Activated B cell treated with CpG ODN at 0.5 μM for 24 hours (primary cell): Measurements from ENCODE around the gene MARK4. TPM values are rescaled to one million over a fixed set of nuclear protein-coding genes. Genes with fewer than 3 reads are reported as not detected.
"Not testable (repeated sequence)": the region's sequence is repeated elsewhere in the genome, so short reads cannot be mapped to it uniquely, and the experiment has no call there.

ENCODE experiments used
- ATAC-seq: fragments of 200-7000 bp; cut with Tn5 transposase; one replicate; pipeline ENCODE4 v1.10.0; 2021; ENCODE audit warnings: low read depth, mild to moderate bottlenecking, moderate library complexity
- CTCF ChIA-PET: fragments of 350-600 bp; sonication (Branson Sonifier 250); formaldehyde crosslinking; loops from one replicate; lab custom pipeline; 2021; ENCODE audit warnings: antibody characterized with exemption; lab: Charles Lee
- POLR2A ChIA-PET: fragments of 350-600 bp; sonication (Branson Sonifier 250); formaldehyde crosslinking; loops from one replicate; lab custom pipeline; 2021; ENCODE audit warnings: antibody characterized with exemption; lab: Charles Lee
- DNase-seq: peaks from one replicate; pipeline ENCODE4 v3.0.0; 2022
- H3K27ac Mint-ChIP-seq: one replicate; pipeline ENCODE4 v1.8.0; 2020; ENCODE audit warnings: mixed read lengths
- H3K27me3 Mint-ChIP-seq: one replicate; pipeline ENCODE4 v1.8.0; 2021; ENCODE audit warnings: mixed read lengths
- H3K36me3 Mint-ChIP-seq: one replicate; pipeline ENCODE4 v1.8.0; 2021; ENCODE audit warnings: low read depth, mixed read lengths
- H3K4me1 Mint-ChIP-seq: one replicate; pipeline ENCODE4 v1.8.0; 2021; ENCODE audit warnings: mixed read lengths
- H3K4me3 Mint-ChIP-seq: one replicate; pipeline ENCODE4 v1.8.0; 2020; ENCODE audit warnings: mild to moderate bottlenecking, mixed read lengths
- H3K9me3 Mint-ChIP-seq: one replicate; pipeline ENCODE4 v1.8.0; 2020; ENCODE audit warnings: mixed read lengths
- intact Hi-C: fragments of 100-400 bp; cut with micrococcal nuclease; formaldehyde crosslinking; loops from one replicate; pipeline ENCODE4 v1.15.1; 2024
- total RNA-seq: library from RNA; stranded (reverse); gene quantifications from 2 replicates; pipeline ENCODE4 v1.2.3, GENCODE V29; 2022
- TF ChIP-seq, protein P1 (sequence below): fragments of 200-600 bp; IDR thresholded peaks from one replicate; pipeline ENCODE4 v1.8.0; 2022; ENCODE audit warnings: antibody characterized with exemption, mild to moderate bottlenecking

Gene MARK4
- total RNA-seq, 1 donor from 2014 or later: 26.0 TPM

DNA sequence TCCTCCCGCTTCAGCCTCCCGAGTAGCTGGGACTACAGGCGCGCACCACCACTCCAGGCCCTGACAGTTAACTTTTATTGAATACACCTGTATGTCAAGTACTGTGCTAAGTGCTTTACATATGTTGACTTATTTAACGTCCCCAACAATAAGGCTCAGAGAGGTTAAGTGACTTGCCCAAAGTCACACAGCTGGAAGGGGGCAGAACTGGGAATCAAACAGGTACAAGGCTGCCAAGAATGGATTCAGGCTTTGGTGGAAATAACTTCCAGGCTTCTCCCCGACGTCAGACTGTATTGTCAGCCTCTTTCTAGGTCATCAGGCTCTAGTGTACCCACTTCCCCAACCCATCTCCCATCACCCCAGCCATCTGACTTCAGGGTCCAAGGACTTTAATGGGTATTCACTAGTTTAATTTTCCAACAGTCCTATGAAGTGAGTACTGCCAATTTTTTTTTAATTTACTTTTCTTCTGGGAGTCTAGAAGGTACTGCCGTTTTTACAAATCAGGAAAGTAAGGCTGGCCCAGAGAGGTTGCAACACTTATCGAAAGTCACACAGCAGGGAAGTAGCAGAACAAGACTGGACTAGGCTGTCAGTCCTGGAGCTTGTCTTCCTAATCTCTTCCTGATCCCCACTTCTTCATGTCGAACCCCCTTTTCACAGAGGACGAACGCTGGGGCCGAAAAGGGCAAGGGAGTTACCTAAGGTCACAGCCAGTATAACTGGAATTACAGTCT lies 76.5 kb downstream of the MARK4 start:
- H3K4me1 Mint-ChIP-seq: peaks cover 2% of the 10 kb centered on the region
- TF ChIP-seq, protein P1, sequence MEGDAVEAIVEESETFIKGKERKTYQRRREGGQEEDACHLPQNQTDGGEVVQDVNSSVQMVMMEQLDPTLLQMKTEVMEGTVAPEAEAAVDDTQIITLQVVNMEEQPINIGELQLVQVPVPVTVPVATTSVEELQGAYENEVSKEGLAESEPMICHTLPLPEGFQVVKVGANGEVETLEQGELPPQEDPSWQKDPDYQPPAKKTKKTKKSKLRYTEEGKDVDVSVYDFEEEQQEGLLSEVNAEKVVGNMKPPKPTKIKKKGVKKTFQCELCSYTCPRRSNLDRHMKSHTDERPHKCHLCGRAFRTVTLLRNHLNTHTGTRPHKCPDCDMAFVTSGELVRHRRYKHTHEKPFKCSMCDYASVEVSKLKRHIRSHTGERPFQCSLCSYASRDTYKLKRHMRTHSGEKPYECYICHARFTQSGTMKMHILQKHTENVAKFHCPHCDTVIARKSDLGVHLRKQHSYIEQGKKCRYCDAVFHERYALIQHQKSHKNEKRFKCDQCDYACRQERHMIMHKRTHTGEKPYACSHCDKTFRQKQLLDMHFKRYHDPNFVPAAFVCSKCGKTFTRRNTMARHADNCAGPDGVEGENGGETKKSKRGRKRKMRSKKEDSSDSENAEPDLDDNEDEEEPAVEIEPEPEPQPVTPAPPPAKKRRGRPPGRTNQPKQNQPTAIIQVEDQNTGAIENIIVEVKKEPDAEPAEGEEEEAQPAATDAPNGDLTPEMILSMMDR: no peak
- CTCF ChIA-PET: interaction anchor here (0.6 kb wide), 1 partner anchor 1965 kb away, joined by 3 read pairs; no protein-coding TSS in a partner anchor
- DNase-seq (no peak), ATAC-seq (no peak)
- no peak overlapping the region for H3K4me3 Mint-ChIP-seq
- POLR2A ChIA-PET: no interaction called here
- no peaks in the 10 kb centered on the region for H3K36me3 Mint-ChIP-seq
- no peaks in the 10 kb centered on the region for H3K9me3 Mint-ChIP-seq
- H3K27me3 Mint-ChIP-seq: peaks cover 22% of the 10 kb centered on the region
- intact Hi-C loops: no loop called here
- no peak overlapping the region for H3K27ac Mint-ChIP-seq

DNA sequence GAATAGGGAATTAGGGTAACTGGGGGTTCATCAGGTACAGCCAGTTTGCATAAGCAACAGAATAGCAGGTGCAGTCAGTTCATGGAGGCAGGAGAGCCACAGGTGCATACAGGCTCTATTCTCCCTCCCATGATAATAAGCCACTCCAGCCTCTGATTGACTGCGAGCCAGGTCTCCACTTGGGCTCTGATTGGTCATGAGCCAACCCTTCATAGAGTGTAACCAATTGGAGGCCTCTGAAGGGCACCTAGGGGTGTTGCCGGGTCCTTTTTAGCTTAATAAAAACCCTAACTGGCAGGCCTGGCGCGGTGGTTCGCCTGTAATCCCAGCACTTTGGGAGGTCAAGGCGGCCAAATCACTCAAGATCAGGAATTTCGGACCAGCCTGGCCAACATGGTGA lies 80.3 kb downstream of the MARK4 start:
- peaks cover under 1% of the 10 kb centered on the region for H3K4me1 Mint-ChIP-seq
- intact Hi-C loops: no loop called here
- no peak overlapping the region for H3K4me3 Mint-ChIP-seq
- ChIA-PET POLR2A (no interaction called here), CTCF (no interaction called here)
- TF ChIP-seq, protein P1: no peak
- H3K27ac Mint-ChIP-seq: no peak overlapping the region
- ATAC-seq (no peak), DNase-seq (no peak)
- peaks cover 11% of the 10 kb centered on the region for H3K27me3 Mint-ChIP-seq
- no peaks in the 10 kb centered on the region for H3K9me3 Mint-ChIP-seq
- H3K36me3 Mint-ChIP-seq: no peaks in the 10 kb centered on the region

DNA sequence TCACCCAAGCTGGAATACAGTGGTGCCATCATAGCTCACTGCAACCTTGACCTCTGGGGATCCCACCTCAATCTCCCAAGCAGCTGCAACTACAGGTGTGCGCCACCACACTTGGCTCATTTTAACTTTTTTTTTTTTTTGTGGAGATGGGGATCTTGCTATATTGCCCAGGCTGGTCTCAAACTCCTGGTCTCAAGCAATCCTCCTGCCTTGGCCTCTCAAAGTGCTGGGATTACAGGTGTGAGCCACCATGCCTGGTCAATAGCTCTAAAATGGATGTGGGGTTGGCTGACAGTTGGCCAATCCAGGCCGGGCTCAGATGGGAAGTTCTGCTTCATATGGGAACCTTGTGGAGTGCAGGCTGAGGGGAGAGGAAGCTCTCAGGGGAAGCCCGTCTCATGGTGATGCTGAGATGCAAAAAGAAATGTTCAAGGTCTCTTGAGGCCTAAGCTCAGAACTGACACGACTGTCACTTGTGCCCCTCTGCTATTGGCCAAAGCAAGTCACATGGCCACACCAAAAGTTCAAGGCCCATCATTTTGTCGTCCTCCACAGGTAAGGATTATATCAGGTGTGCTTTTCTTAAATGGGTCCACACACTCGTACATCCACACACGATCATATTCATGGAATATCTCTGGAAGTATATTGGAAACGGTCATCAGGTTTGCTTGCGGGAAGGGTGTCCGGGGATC lies 82.7 kb downstream of the MARK4 start:
- CTCF ChIA-PET: interaction anchor here (0.6 kb wide), 1 partner anchor 68 kb away, joined by 4 read pairs; no protein-coding TSS in a partner anchor
- H3K4me3 Mint-ChIP-seq: no peak overlapping the region
- peaks cover 3% of the 10 kb centered on the region for H3K4me1 Mint-ChIP-seq
- intact Hi-C loops: no loop called here
- POLR2A ChIA-PET: interaction anchor here (0.6 kb wide), 1 partner anchor 15 kb away, joined by 4 read pairs; no protein-coding TSS in a partner anchor
- TF ChIP-seq, protein P1: no peak
- DNase-seq (no peak), ATAC-seq (no peak)
- H3K27me3 Mint-ChIP-seq: peaks cover 9% of the 10 kb centered on the region
- H3K27ac Mint-ChIP-seq: no peak overlapping the region
- H3K9me3 Mint-ChIP-seq: no peaks in the 10 kb centered on the region
- H3K36me3 Mint-ChIP-seq: no peaks in the 10 kb centered on the region

DNA sequence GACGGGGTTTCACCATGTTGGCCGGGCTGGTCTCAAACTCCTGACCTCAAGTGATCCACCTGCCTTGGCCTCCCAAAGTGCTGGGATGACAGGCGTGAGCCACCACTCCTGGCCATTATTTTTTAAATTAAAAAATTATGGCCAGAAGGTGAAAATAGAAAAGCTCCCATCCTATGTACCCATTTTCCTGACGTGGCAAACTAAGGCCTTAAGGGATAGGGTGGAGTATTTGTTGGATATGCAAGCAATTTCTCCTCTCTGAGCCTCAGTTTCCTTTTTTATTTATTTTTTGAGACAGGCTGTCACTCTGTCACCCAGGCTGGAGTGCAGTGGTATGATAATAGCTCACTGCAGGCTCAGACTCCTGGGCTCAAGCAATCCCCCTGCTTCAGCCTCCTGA lies 83.8 kb downstream of the MARK4 start:
- ATAC-seq, H3K36me3 Mint-ChIP-seq, POLR2A ChIA-PET, H3K4me1 Mint-ChIP-seq, H3K27ac Mint-ChIP-seq, DNase-seq, intact Hi-C loops, H3K4me3 Mint-ChIP-seq, H3K9me3 Mint-ChIP-seq: not testable (repeated sequence)
- CTCF ChIA-PET: interaction anchor here (0.7 kb wide), 1 partner anchor 209 kb away, joined by 3 read pairs; no protein-coding TSS in a partner anchor
- peaks cover 10% of the 10 kb centered on the region for H3K27me3 Mint-ChIP-seq

DNA sequence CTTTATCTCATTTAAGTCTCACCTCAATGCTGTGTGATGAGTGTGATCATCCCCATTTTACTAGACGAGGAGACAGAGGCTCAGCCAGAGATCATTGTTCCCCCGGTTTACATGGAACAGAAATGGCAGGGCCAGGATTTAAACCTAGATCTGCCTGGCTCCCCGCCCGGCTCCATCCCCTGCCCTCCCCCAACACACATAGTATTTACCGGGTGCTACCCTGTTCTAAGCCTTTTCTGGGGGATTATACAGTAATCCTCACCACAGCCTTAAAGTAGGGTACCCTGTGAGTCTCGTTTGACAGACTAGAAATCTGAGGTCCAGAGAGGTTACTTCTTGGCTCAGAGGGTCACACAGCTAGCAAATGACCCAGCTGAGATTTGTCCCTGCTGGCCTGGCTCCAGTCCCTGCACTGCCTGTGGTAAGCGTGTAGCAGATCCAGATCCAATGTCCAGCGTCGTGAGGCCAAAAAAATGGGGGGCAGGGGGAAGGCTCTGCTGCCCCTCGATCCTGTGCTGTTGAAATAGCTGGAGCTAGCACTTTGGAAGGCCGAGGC lies 85.7 kb downstream of the MARK4 start:
- H3K27ac Mint-ChIP-seq: no peak overlapping the region
- DNase-seq (no peak), ATAC-seq (no peak)
- no peak overlapping the region for H3K4me3 Mint-ChIP-seq
- H3K9me3 Mint-ChIP-seq: no peaks in the 10 kb centered on the region
- peaks cover 11% of the 10 kb centered on the region for H3K27me3 Mint-ChIP-seq
- H3K36me3 Mint-ChIP-seq: no peaks in the 10 kb centered on the region
- ChIA-PET POLR2A (interaction anchor here (0.6 kb wide), 1 partner anchor 58 kb away, joined by 3 read pairs; no protein-coding TSS in a partner anchor), CTCF (no interaction called here)
- peaks cover 7% of the 10 kb centered on the region for H3K4me1 Mint-ChIP-seq
- intact Hi-C loops: no loop called here
- TF ChIP-seq, protein P1: no peak
